PC-9 (cell line): ENCODE measurements around the gene AIFM2. TPM values are rescaled to one million over a fixed set of nuclear protein-coding genes. Genes with fewer than 3 reads are reported as not detected.

Source experiments
- BruUV-seq: library from RNA; stranded (reverse); fragments of 400-500 nt; replicated peaks from 2 replicates; lab custom pipeline; 2021; lab: Mats Ljungman, UMichigan
- CTCF ChIA-PET: fragments of 300-600 bp; sonication (Branson Sonifier 250); formaldehyde crosslinking; loops from one replicate; lab custom pipeline; 2022; ENCODE audit warnings: antibody characterized with exemption; lab: Charles Lee
- POLR2A ChIA-PET: fragments of 300-600 bp; sonication (Branson Sonifier 250); formaldehyde crosslinking; loops from one replicate; lab custom pipeline; 2022; ENCODE audit warnings: antibody characterized with exemption; ENCODE audit not compliant: unreplicated experiment; lab: Charles Lee
- DNase-seq, 2 experiments: peaks; one replicate each; pipeline versions ENCODE4 v3.0.0 to v3.0.0-alpha.2; 2015 to 2022; ENCODE audit warnings: mixed read lengths in 1 of 2
- H2AFZ ChIP-seq: fragments of 200-600 bp; sonication (generic); 2 replicates; pipeline ENCODE4 v1.8.1; 2017; ENCODE audit warnings: antibody characterized with exemption
- H3F3A ChIP-seq: fragments of 200-600 bp; sonication (generic); 2 replicates; pipeline ENCODE4 v1.8.1; 2017; ENCODE audit warnings: antibody characterized with exemption, mild to moderate bottlenecking, low read depth; ENCODE audit not compliant: insufficient read depth
- H3K27ac ChIP-seq: fragments of 200-600 bp; sonication (generic); 2 replicates; pipeline ENCODE4 v1.6.1; 2016; ENCODE audit warnings: mixed run types
- H3K27me3 ChIP-seq: fragments of 200-600 bp; sonication (generic); 2 replicates; pipeline ENCODE4 v1.6.1; 2016; ENCODE audit warnings: low read depth, mixed run types; ENCODE audit not compliant: insufficient read depth
- H3K36me3 ChIP-seq: fragments of 200-600 bp; sonication (generic); 2 replicates; pipeline ENCODE4 v1.6.1; 2016; ENCODE audit warnings: low read depth, mixed run types
- H3K4me1 ChIP-seq: fragments of 200-600 bp; sonication (generic); replicated peaks from 2 replicates; pipeline ENCODE4 v1.6.1; 2016; ENCODE audit warnings: mixed run types; ENCODE audit not compliant: insufficient read depth
- H3K4me2 ChIP-seq: fragments of 200-600 bp; sonication (generic); 2 replicates; pipeline ENCODE4 v1.6.1; 2017; ENCODE audit warnings: mixed run types
- H3K4me3 ChIP-seq: fragments of 200-600 bp; sonication (generic); 2 replicates; pipeline ENCODE4 v1.6.1; 2016; ENCODE audit warnings: mixed run types
- H3K79me2 ChIP-seq: fragments of 200-600 bp; sonication (generic); 2 replicates; pipeline ENCODE4 v1.6.1; 2017; ENCODE audit warnings: low read depth, mixed run types
- H3K9me2 ChIP-seq: fragments of 200-600 bp; sonication (generic); 2 replicates; pipeline ENCODE4 v1.8.1; 2017; ENCODE audit warnings: mild to moderate bottlenecking; ENCODE audit not compliant: insufficient read depth
- H3K9me3 ChIP-seq: fragments of 200-600 bp; sonication (generic); 2 replicates; pipeline ENCODE4 v1.8.1; 2016; ENCODE audit warnings: low read depth; ENCODE audit not compliant: insufficient read depth
- H4K20me1 ChIP-seq: fragments of 200-600 bp; sonication (generic); 2 replicates; pipeline ENCODE4 v1.8.1; 2017; ENCODE audit not compliant: insufficient read depth
- CTCF ChIP-seq: fragments of 200-600 bp; sonication (generic); conservative IDR thresholded peaks from 2 replicates; pipeline ENCODE4 v1.6.1; 2017; ENCODE audit warnings: mixed run types, antibody characterized with exemption, mild to moderate bottlenecking, moderate library complexity
- EZH2 ChIP-seq: fragments of 200-600 bp; sonication (generic); IDR thresholded peaks from 2 replicates; pipeline ENCODE4 v1.8.0; 2017; ENCODE audit warnings: antibody characterized with exemption, low read depth
- intact Hi-C: fragments of 100-400 bp; cut with micrococcal nuclease; formaldehyde crosslinking; loops from one replicate; pipeline ENCODE4 v1.10.0; 2022; ENCODE audit not compliant: unreplicated experiment
- total RNA-seq: library from RNA; stranded (reverse); gene quantifications from 2 replicates; pipeline ENCODE4 v1.2.3, GENCODE V29; 2021

The AIFM2 gene
- total RNA-seq, 1 experiment from 2014 or later: 47.0 TPM

DNA sequence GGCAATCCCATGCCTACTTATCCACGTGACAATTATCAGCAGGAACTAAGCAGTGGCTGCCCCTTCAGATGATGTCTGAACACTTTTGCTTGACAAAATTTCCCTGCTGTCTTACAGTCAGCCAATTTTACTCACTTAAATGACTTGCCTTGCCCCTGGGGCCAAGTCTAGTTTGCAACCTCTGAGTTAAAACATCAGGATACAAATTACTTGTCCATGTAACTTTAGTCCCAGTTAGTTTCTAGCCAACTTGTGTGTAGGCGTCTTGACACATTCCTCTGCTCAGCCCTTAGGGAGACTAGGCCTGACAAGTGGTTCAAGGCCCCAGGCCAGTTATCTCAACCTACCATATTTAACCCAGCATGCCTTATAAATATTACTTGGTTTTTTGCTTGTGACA lies 25.5 kb upstream of the AIFM2 start:
- H4K20me1 ChIP-seq: peaks cover 34% of the 10 kb centered on the region
- H3K27ac ChIP-seq: no peak overlapping the region
- DNase-seq: no peak
- intact Hi-C loops: no loop called here
- no peak overlapping the region for H2AFZ ChIP-seq
- CTCF ChIA-PET: interaction anchor here (1.0 kb wide), 1 partner anchor 12 kb away, joined by 4 read pairs; the partner anchor contains the start of gene TYSND1
- BruUV-seq: no TSS peak
- TF ChIP-seq CTCF (no peak), EZH2 (no peak)
- no peaks in the 10 kb centered on the region for H3K27me3 ChIP-seq
- peaks cover 68% of the 10 kb centered on the region for H3K36me3 ChIP-seq
- H3K79me2 ChIP-seq: peaks cover 34% of the 10 kb centered on the region
- H3K4me2 ChIP-seq: no peak overlapping the region
- POLR2A ChIA-PET: interaction anchor here (0.6 kb wide), 1 partner anchor 13 kb away, joined by 40 read pairs; no protein-coding TSS in a partner anchor
- peaks cover 17% of the 10 kb centered on the region; the same call in 1 of the 2 replicates for H3F3A ChIP-seq
- H3K4me3 ChIP-seq: no peak overlapping the region
- H3K9me2 ChIP-seq: no peaks in the 10 kb centered on the region
- H3K4me1 ChIP-seq: no peaks in the 10 kb centered on the region
- no peaks in the 10 kb centered on the region for H3K9me3 ChIP-seq

DNA sequence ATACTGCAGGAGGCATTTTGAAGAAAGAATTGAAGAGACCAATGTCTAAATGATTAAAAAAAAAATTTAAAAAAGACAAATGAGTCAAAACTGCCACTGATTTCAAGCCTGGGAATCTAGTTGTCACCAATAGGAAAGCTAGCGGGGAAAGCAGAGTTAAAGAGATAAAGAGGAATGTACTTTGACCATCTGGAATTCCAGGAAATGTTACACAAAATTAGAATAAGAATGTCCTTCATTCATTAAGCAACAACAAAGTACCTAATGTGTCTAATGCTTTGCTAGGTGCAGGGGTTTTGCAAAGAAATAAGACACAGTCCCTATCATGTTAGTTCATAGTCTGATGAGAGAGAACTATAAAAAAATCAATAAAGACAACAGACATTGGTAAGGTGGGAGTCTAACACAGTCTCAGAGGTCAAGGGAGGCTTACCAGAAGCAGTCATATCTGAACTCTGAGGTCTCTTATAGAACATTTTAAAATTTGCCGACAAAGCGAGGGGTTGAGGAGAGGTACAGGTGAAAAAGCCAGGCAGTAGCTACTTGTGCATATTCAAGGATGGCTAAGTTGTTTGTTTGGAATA lies 22.7 kb upstream of the AIFM2 start:
- BruUV-seq: no TSS peak
- no peak overlapping the region for H3K4me3 ChIP-seq
- no peaks in the 10 kb centered on the region for H3K9me2 ChIP-seq
- no peak overlapping the region for H3K27ac ChIP-seq
- H3K4me1 ChIP-seq: no peaks in the 10 kb centered on the region
- no peaks in the 10 kb centered on the region for H3K9me3 ChIP-seq
- H4K20me1 ChIP-seq: peaks cover 17% of the 10 kb centered on the region
- ChIA-PET POLR2A (no interaction called here), CTCF (no interaction called here)
- peaks cover 11% of the 10 kb centered on the region for H3K79me2 ChIP-seq
- peaks cover 30% of the 10 kb centered on the region for H3F3A ChIP-seq
- no peak for TF ChIP-seq EZH2
- no peak for TF ChIP-seq CTCF
- H3K4me2 ChIP-seq: no peak overlapping the region
- H3K27me3 ChIP-seq: no peaks in the 10 kb centered on the region
- intact Hi-C loops: no loop called here
- H2AFZ ChIP-seq: no peak overlapping the region
- peaks cover 69% of the 10 kb centered on the region for H3K36me3 ChIP-seq
- DNase-seq: no peak

GRCh38 chr10:70148516-70148915 lies 15.9 kb upstream of the AIFM2 start:
- intact Hi-C loops: loop anchor here (10.0 kb wide), 1 partner anchor 216 kb away; no protein-coding TSS in a partner anchor
- Histone ChIP-seq H3K27me3 (no peaks in the 10 kb centered on the region), H3K36me3 (peaks cover 27% of the 10 kb centered on the region), H2AFZ (no peak overlapping the region), H3F3A (peaks cover 44% of the 10 kb centered on the region), H4K20me1 (peaks cover 7% of the 10 kb centered on the region; the same call in 1 of the 2 replicates), H3K79me2 (peaks cover 22% of the 10 kb centered on the region), H3K4me2 (no peak overlapping the region), H3K4me1 (peaks cover 15% of the 10 kb centered on the region), H3K27ac (no peak overlapping the region), H3K9me2 (no peaks in the 10 kb centered on the region), H3K4me3 (no peak overlapping the region), H3K9me3 (no peaks in the 10 kb centered on the region)
- DNase-seq: no peak
- POLR2A ChIA-PET: no interaction called here
- BruUV-seq: no TSS peak
- TF ChIP-seq EZH2 (no peak), CTCF (no peak)
- CTCF ChIA-PET: no interaction called here
